SK-N-SH (cell line): ENCODE results near the gene ANKUB1. TPM values are rescaled to one million over a fixed set of nuclear protein-coding genes. Genes with fewer than 3 reads are reported as not detected.

Experiments
- CTCF ChIA-PET: fragments of 300-600, 350-600 bp; formaldehyde crosslinking; extraction: SDS; loops from one replicate; lab custom pipeline; 2021; lab: Yijun Ruan, JAX
- POLR2A ChIA-PET: fragments of 350-600 bp; sonication (Branson Sonifier 250); formaldehyde crosslinking; extraction: SDS; loops from one replicate; lab custom pipeline; 2020; ENCODE audit warnings: antibody characterized with exemption, inconsistent platforms; lab: Yijun Ruan, JAX
- DNase-seq: peaks from one replicate; pipeline ENCODE4 v3.0.0; 2012
- H2AFZ ChIP-seq: fragments of 200-600 bp; sonication (generic); 2 replicates; pipeline ENCODE4 v1.8.1; 2016; ENCODE audit warnings: antibody characterized with exemption, mild to moderate bottlenecking, low read depth
- H3F3A ChIP-seq: fragments of 200-600 bp; sonication (generic); replicated peaks from 2 replicates; pipeline ENCODE3; 2016; ENCODE audit warnings: antibody characterized with exemption, mild to moderate bottlenecking; ENCODE audit not compliant: insufficient read depth
- H3K27ac ChIP-seq, 2 experiments: fragments of 200-500 bp in 1 of 2; fragments of 200-600 bp in 1 of 2; sonication (Bioruptor generic) in 1 of 2; sonication (generic), shearing (Covaris generic) in 1 of 2; 2 replicates each; pipeline versions ENCODE4 v1.5.1 to v1.6.1; 2014 to 2016; ENCODE audit warnings: low read depth in 2 of 2, inconsistent platforms in 1 of 2, low read length in 1 of 2, mild to moderate bottlenecking in 1 of 2, mixed read lengths in 1 of 2
- H3K27me3 ChIP-seq: fragments of 200-600 bp; sonication (generic), shearing (Covaris generic); 2 replicates; pipeline ENCODE4 v1.6.1; 2016; ENCODE audit warnings: mixed run types; ENCODE audit not compliant: insufficient read depth
- H3K36me3 ChIP-seq, 2 experiments: fragments of 200-500 bp in 1 of 2; fragments of 200-600 bp in 1 of 2; sonication (Bioruptor generic) in 1 of 2; sonication (generic) in 1 of 2; replicated peaks in 1 of 2; 2 replicates each; pipeline versions ENCODE3 to v1.5.1; 2014 to 2016; ENCODE audit warnings: low read length in 1 of 2, mild to moderate bottlenecking in 1 of 2; ENCODE audit not compliant: insufficient read depth in 2 of 2, control insufficient read depth in 1 of 2
- H3K4me1 ChIP-seq, 2 experiments: fragments of 200-500 bp in 1 of 2; fragments of 200-600 bp in 1 of 2; sonication (Bioruptor generic) in 1 of 2; sonication (generic), shearing (Covaris generic) in 1 of 2; 2 replicates each; pipeline versions ENCODE4 v1.5.1 to v1.6.1; 2014 to 2016; ENCODE audit warnings: low read depth in 1 of 2, low read length in 1 of 2, mixed run types in 1 of 2; ENCODE audit not compliant: insufficient read depth in 2 of 2, control insufficient read depth in 1 of 2
- H3K4me2 ChIP-seq: fragments of 200-600 bp; sonication (generic), shearing (Covaris generic); 2 replicates; pipeline ENCODE4 v1.6.1; 2017; ENCODE audit warnings: mixed run types
- H3K4me3 ChIP-seq, 2 experiments: fragments of 200-500 bp in 1 of 2; fragments of 200-600 bp in 1 of 2; sonication (Bioruptor generic) in 1 of 2; sonication (generic), shearing (Covaris generic) in 1 of 2; 2 replicates each; pipeline versions ENCODE4 v1.5.1 to v1.8.1; 2014 to 2016; ENCODE audit warnings: low read depth in 2 of 2, inconsistent platforms in 1 of 2, low read length in 1 of 2, mild to moderate bottlenecking in 1 of 2, mixed read lengths in 1 of 2, moderate library complexity in 1 of 2
- H3K79me2 ChIP-seq: fragments of 200-600 bp; sonication (generic); 2 replicates; pipeline ENCODE4 v1.8.1; 2017; ENCODE audit warnings: mild to moderate bottlenecking; ENCODE audit not compliant: insufficient read depth
- H3K9ac ChIP-seq: fragments of 200-600 bp; sonication (generic); 2 replicates; pipeline ENCODE4 v1.6.1; 2017; ENCODE audit warnings: mixed run types
- H3K9me2 ChIP-seq: fragments of 200-600 bp; sonication (generic); 2 replicates; pipeline ENCODE4 v1.6.1; 2017; ENCODE audit warnings: mixed run types
- H3K9me3 ChIP-seq: fragments of 200-600 bp; sonication (generic); 2 replicates; pipeline ENCODE4 v1.6.1; 2017; ENCODE audit warnings: mixed run types, mild to moderate bottlenecking, moderate library complexity
- H4K20me1 ChIP-seq: fragments of 200-600 bp; sonication (generic); 2 replicates; pipeline ENCODE4 v1.6.1; 2017; ENCODE audit warnings: mild to moderate bottlenecking, mixed run types; ENCODE audit not compliant: insufficient read depth
- CHD2 ChIP-seq: fragments of 150-350 bp; IDR thresholded peaks from 2 replicates; pipeline ENCODE4 v1.6.1; 2018; ENCODE audit warnings: low read length; ENCODE audit not compliant: partially characterized antibody
- FOXM1 ChIP-seq: IDR thresholded peaks from 2 replicates; pipeline ENCODE4 v1.4.0; 2012; ENCODE audit warnings: low read depth, mild to moderate bottlenecking
- GATA2 ChIP-seq: sonication (generic); formaldehyde crosslinking; IDR thresholded peaks from 2 replicates; pipeline ENCODE4 v1.5.0; 2020; ENCODE audit warnings: mild to moderate bottlenecking, missing genetic modification reagents
- MEF2A ChIP-seq: IDR thresholded peaks from 2 replicates; pipeline ENCODE4 v1.4.0; 2012; ENCODE audit warnings: low read depth, borderline replicate concordance
- NFIC ChIP-seq: IDR thresholded peaks from 2 replicates; pipeline ENCODE4 v1.4.0; 2012; ENCODE audit warnings: borderline replicate concordance
- PBX3 ChIP-seq: IDR thresholded peaks from 2 replicates; pipeline ENCODE4; 2012
- RAD21 ChIP-seq: IDR thresholded peaks from 2 replicates; pipeline ENCODE4 v1.6.1; 2012; ENCODE audit warnings: mild to moderate bottlenecking, low read length
- RXRA ChIP-seq: IDR thresholded peaks from 2 replicates; pipeline ENCODE4 v1.4.0; 2012; ENCODE audit warnings: low read depth, mild to moderate bottlenecking, borderline replicate concordance
- SMC3 ChIP-seq: IDR thresholded peaks from 2 replicates; pipeline ENCODE4 v1.6.1; 2012; ENCODE audit warnings: low read depth, low read length, improper control_type of control experiment
- TCF12 ChIP-seq: IDR thresholded peaks from 2 replicates; pipeline ENCODE4 v1.4.0; 2012
- TEAD4 ChIP-seq: IDR thresholded peaks from 2 replicates; pipeline ENCODE4 v1.4.0; 2012; ENCODE audit warnings: mild to moderate bottlenecking, borderline replicate concordance; ENCODE audit not compliant: insufficient read depth
- ZBTB33 ChIP-seq: IDR thresholded peaks from 2 replicates; pipeline ENCODE4 v1.4.0; 2012; ENCODE audit warnings: low read depth, borderline replicate concordance
- WGBS: methylation state at CpG from one replicate; pipeline ENCODE4 v1.1.6; 2017; ENCODE audit warnings: low lambda C conversion rate; 5-methylcytosine and 5-hydroxymethylcytosine counted together
- polyA plus RNA-seq, 3 experiments: library from polyadenylated mRNA; depleted of rRNA; stranded (reverse); fragments of >200 nt; gene quantifications; 2 replicates each; pipeline ENCODE4 v1.2.3, GENCODE V29; 2012
- TF ChIP-seq, protein P1 (sequence below): IDR thresholded peaks from 2 replicates; pipeline ENCODE4 v1.6.1; 2012; ENCODE audit warnings: mild to moderate bottlenecking, low read depth, low read length, moderate library complexity
- TF ChIP-seq, protein P2 (sequence below): fragments of 200-600 bp; sonication (generic); IDR thresholded peaks from 2 replicates; pipeline ENCODE4 v1.6.1; 2017; ENCODE audit warnings: antibody characterized with exemption, mild to moderate bottlenecking, moderate library complexity

The ANKUB1 gene
- polyA plus RNA-seq, 1 of the 3 experiments (the other 2 are of a cell fraction), result not detected

- ChIA-PET POLR2A (no interaction called here), CTCF (interaction anchor here (0.8 to 5.0 kb wide), 14 partner anchors 10 to 430 kb away, joined by 3 to 29 read pairs (median 4); partner anchors contain the start of genes ANKUB1 and COMMD2)
- no peaks in the 10 kb centered on the region for H3K9me2 ChIP-seq
- H2AFZ ChIP-seq, result 0 out of 2 replicates have a peak overlapping the region, but pooled peaks have one; percentile 14
- no peaks in the 10 kb centered on the region for H3F3A ChIP-seq
- no peak for DNase-seq
- H3K9ac ChIP-seq, result no peak overlapping the region
- no peaks in the 10 kb centered on the region for H3K27me3 ChIP-seq
- TF ChIP-seq ZBTB33, result no peak
- no peak for TF ChIP-seq CHD2
- TF ChIP-seq RXRA, result no peak
- TF ChIP-seq NFIC, result no peak
- TF ChIP-seq FOXM1, result no peak
- H4K20me1 ChIP-seq, result no peaks in the 10 kb centered on the region
- no peaks in the 10 kb centered on the region for H3K36me3 ChIP-seq
- WGBS, result 80% methylated on average over 2 of the region's 2 CpGs
- H3K27ac ChIP-seq, result no peak overlapping the region
- no peaks in the 10 kb centered on the region for H3K9me3 ChIP-seq
- no peaks in the 10 kb centered on the region for H3K4me1 ChIP-seq
- no peaks in the 10 kb centered on the region for H3K79me2 ChIP-seq
- no peak overlapping the region for H3K4me3 ChIP-seq
- no peak overlapping the region for H3K4me2 ChIP-seq
These were observed 19.5 kb downstream of the ANKUB1 start for GRCh38 chr3:149772861-149773260.

GRCh38 chr3:149771652-149772271 lies 20.6 kb downstream of the ANKUB1 start:
- H3K4me2 ChIP-seq, result no peak overlapping the region
- TF ChIP-seq PBX3, result peak; percentile 72
- no peak for TF ChIP-seq MEF2A
- TF ChIP-seq RAD21, result peak; percentile 66
- TF ChIP-seq, protein P1, sequence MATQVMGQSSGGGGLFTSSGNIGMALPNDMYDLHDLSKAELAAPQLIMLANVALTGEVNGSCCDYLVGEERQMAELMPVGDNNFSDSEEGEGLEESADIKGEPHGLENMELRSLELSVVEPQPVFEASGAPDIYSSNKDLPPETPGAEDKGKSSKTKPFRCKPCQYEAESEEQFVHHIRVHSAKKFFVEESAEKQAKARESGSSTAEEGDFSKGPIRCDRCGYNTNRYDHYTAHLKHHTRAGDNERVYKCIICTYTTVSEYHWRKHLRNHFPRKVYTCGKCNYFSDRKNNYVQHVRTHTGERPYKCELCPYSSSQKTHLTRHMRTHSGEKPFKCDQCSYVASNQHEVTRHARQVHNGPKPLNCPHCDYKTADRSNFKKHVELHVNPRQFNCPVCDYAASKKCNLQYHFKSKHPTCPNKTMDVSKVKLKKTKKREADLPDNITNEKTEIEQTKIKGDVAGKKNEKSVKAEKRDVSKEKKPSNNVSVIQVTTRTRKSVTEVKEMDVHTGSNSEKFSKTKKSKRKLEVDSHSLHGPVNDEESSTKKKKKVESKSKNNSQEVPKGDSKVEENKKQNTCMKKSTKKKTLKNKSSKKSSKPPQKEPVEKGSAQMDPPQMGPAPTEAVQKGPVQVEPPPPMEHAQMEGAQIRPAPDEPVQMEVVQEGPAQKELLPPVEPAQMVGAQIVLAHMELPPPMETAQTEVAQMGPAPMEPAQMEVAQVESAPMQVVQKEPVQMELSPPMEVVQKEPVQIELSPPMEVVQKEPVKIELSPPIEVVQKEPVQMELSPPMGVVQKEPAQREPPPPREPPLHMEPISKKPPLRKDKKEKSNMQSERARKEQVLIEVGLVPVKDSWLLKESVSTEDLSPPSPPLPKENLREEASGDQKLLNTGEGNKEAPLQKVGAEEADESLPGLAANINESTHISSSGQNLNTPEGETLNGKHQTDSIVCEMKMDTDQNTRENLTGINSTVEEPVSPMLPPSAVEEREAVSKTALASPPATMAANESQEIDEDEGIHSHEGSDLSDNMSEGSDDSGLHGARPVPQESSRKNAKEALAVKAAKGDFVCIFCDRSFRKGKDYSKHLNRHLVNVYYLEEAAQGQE, result no peak
- TF ChIP-seq TEAD4, result no peak
- TF ChIP-seq GATA2 (CRISPR knock-in tag), result no peak
- peak; percentile 73 for TF ChIP-seq SMC3
- no peak for TF ChIP-seq RXRA
- TF ChIP-seq, protein P2, sequence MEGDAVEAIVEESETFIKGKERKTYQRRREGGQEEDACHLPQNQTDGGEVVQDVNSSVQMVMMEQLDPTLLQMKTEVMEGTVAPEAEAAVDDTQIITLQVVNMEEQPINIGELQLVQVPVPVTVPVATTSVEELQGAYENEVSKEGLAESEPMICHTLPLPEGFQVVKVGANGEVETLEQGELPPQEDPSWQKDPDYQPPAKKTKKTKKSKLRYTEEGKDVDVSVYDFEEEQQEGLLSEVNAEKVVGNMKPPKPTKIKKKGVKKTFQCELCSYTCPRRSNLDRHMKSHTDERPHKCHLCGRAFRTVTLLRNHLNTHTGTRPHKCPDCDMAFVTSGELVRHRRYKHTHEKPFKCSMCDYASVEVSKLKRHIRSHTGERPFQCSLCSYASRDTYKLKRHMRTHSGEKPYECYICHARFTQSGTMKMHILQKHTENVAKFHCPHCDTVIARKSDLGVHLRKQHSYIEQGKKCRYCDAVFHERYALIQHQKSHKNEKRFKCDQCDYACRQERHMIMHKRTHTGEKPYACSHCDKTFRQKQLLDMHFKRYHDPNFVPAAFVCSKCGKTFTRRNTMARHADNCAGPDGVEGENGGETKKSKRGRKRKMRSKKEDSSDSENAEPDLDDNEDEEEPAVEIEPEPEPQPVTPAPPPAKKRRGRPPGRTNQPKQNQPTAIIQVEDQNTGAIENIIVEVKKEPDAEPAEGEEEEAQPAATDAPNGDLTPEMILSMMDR, result peak; percentile 86
- TF ChIP-seq TCF12, result no peak
- TF ChIP-seq, all 33 proteins: peak for 4
- no peaks in the 10 kb centered on the region for H3K36me3 ChIP-seq
- WGBS, result 55% methylated on average over 8 of the region's 8 CpGs
- no peak overlapping the region for H3K4me3 ChIP-seq
- no peak overlapping the region for H2AFZ ChIP-seq
- no peak overlapping the region for H3K9ac ChIP-seq
- no peaks in the 10 kb centered on the region for H3K9me3 ChIP-seq
- no peaks in the 10 kb centered on the region for H3K9me2 ChIP-seq
- no peaks in the 10 kb centered on the region for H3K27me3 ChIP-seq
- H3K27ac ChIP-seq, result no peak overlapping the region
- POLR2A ChIA-PET, result no interaction called here
- CTCF ChIA-PET, result interaction anchor here (0.6 to 5.0 kb wide), 36 partner anchors 8 to 1193 kb away, joined by 3 to 29 read pairs (median 3); partner anchors contain the start of genes ANKUB1, COMMD2 and PFN2
- no peaks in the 10 kb centered on the region for H4K20me1 ChIP-seq
- H3K4me1 ChIP-seq, result no peaks in the 10 kb centered on the region
- no peaks in the 10 kb centered on the region for H3K79me2 ChIP-seq
- H3F3A ChIP-seq, result no peaks in the 10 kb centered on the region
- peak; percentile 62 for DNase-seq
